ENCODE results near the gene ZNF281. TPM values are rescaled to one million over a fixed set of nuclear protein-coding genes. Genes with fewer than 3 reads are reported as not detected.

The ZNF281 gene
- polyA plus RNA-seq, 1 donor (not counting 4 experiments of a cell fraction or from before 2014, with no cell fraction given) = 14.7 TPM

GRCh38 chr1:200384818-200385390, 24.9 kb downstream of the ZNF281 start:
- no peaks in the 10 kb centered on the region for H4K20me1 ChIP-seq (ENCODE audit: control insufficient read depth, extremely low read depth, insufficient read depth, low read length)
- no peaks in the 10 kb centered on the region for H3K36me3 ChIP-seq (ENCODE audit: control insufficient read depth in 2 of 2, extremely low read depth in 1 of 2, insufficient read depth in 2 of 2, low read length in 2 of 2)
- FAIRE-seq (no peak), DNase-seq (ENCODE audit: low read depth, low spot score) (no peak)
- H3K9me1 ChIP-seq (ENCODE audit: control insufficient read depth, extremely low read depth, insufficient read depth, low read length) = no peaks in the 10 kb centered on the region
- TF ChIP-seq EZH2 (IDR thresholded peaks at IDR 0.05; ENCODE audit: low read length) (no peak), CTCF (optimal IDR thresholded peaks at IDR 0.05 in 1 of 3, IDR thresholded peaks at IDR 0.05 in 1 of 3, conservative IDR thresholded peaks at IDR 0.05 in 1 of 3; ENCODE audit: extremely low read depth in 1 of 3, insufficient read depth in 2 of 3, low read length in 3 of 3) (no peak)
- H3K27ac ChIP-seq (ENCODE audit: control insufficient read depth, insufficient read depth, low read length) = no peak overlapping the region
- dilution Hi-C loops (cut with MboI; ENCODE audit: extremely low pct_ligation_motif_present, low sequenced_read_pairs) = no loop called here
- no peaks in the 10 kb centered on the region for H3K9me3 ChIP-seq (ENCODE audit: control insufficient read depth, low read depth, low read length)
- peaks cover 31% of the 10 kb centered on the region for H3K4me1 ChIP-seq (ENCODE audit: control insufficient read depth, extremely low read depth, insufficient read depth, low read length)
- H3K9ac ChIP-seq (ENCODE audit: control insufficient read depth, extremely low read depth, insufficient read depth, low read length) = no peak overlapping the region
- H2AFZ ChIP-seq (ENCODE audit: control insufficient read depth, low read length) = no peak overlapping the region
- H3K79me2 ChIP-seq (ENCODE audit: control insufficient read depth, insufficient read depth, low read length) = no peaks in the 10 kb centered on the region
- no peak overlapping the region for H3K4me3 ChIP-seq (ENCODE audit: control insufficient read depth in 2 of 3, extremely low read depth in 1 of 3, insufficient read depth in 2 of 3, low read depth in 1 of 3, low read length in 3 of 3)
- H3K4me2 ChIP-seq (ENCODE audit: control insufficient read depth, extremely low read depth, insufficient read depth, low read depth, low read length) = no peak overlapping the region
- H3K27me3 ChIP-seq (ENCODE audit: control insufficient read depth, extremely low read depth, insufficient read depth, low read length) = no peaks in the 10 kb centered on the region

GRCh38 chr1:200381256-200381984, 28.4 kb downstream of the ZNF281 start:
- Histone ChIP-seq H3K4me2 (ENCODE audit: control insufficient read depth, extremely low read depth, insufficient read depth, low read depth, low read length) (peak overlapping the region; percentile 70), H3K9me1 (ENCODE audit: control insufficient read depth, extremely low read depth, insufficient read depth, low read length) (no peaks in the 10 kb centered on the region), H3K36me3 (ENCODE audit: control insufficient read depth in 2 of 2, extremely low read depth in 1 of 2, insufficient read depth in 2 of 2, low read length in 2 of 2) (no peaks in the 10 kb centered on the region), H3K4me3 (ENCODE audit: control insufficient read depth in 2 of 3, extremely low read depth in 1 of 3, insufficient read depth in 2 of 3, low read depth in 1 of 3, low read length in 3 of 3) (no peak overlapping the region), H3K27ac (ENCODE audit: control insufficient read depth, insufficient read depth, low read length) (peak overlapping the region; percentile 48), H3K9me3 (ENCODE audit: control insufficient read depth, low read depth, low read length) (no peaks in the 10 kb centered on the region), H3K79me2 (ENCODE audit: control insufficient read depth, insufficient read depth, low read length) (no peaks in the 10 kb centered on the region), H3K27me3 (ENCODE audit: control insufficient read depth, extremely low read depth, insufficient read depth, low read length) (no peaks in the 10 kb centered on the region), H3K9ac (ENCODE audit: control insufficient read depth, extremely low read depth, insufficient read depth, low read length) (peak overlapping the region; percentile 6), H2AFZ (ENCODE audit: control insufficient read depth, low read length) (no peak overlapping the region), H4K20me1 (ENCODE audit: control insufficient read depth, extremely low read depth, insufficient read depth, low read length) (no peaks in the 10 kb centered on the region), H3K4me1 (ENCODE audit: control insufficient read depth, extremely low read depth, insufficient read depth, low read length) (peaks cover 51% of the 10 kb centered on the region)
- dilution Hi-C loops (cut with MboI; ENCODE audit: extremely low pct_ligation_motif_present, low sequenced_read_pairs) = no loop called here
- DNase-seq (ENCODE audit: low read depth, low spot score) (peak; percentile 61), FAIRE-seq (peak; percentile 67)
- TF ChIP-seq CTCF (optimal IDR thresholded peaks at IDR 0.05 in 1 of 3, IDR thresholded peaks at IDR 0.05 in 1 of 3, conservative IDR thresholded peaks at IDR 0.05 in 1 of 3; ENCODE audit: extremely low read depth in 1 of 3, insufficient read depth in 2 of 3, low read length in 3 of 3) (no peak), EZH2 (IDR thresholded peaks at IDR 0.05; ENCODE audit: low read length) (no peak)
